WTC11 (cell line): ENCODE measurements around the gene MSH3. TPM values are rescaled to one million over a fixed set of nuclear protein-coding genes. Genes with fewer than 3 reads are reported as not detected.
A peak's percentile ranks its signal among the peaks of the same experiment; 100 is the strongest.

ENCODE experiments used
- ATAC-seq: fragments of 200-7000 bp; cut with Tn5 transposase; 2 replicates; pipeline ENCODE4 v1.10.0; 2021; ENCODE audit warnings: mild to moderate bottlenecking, moderate library complexity
- CTCF ChIA-PET: fragments of 300-600 bp; sonication (Branson Sonifier 250); formaldehyde crosslinking; loops from one replicate; lab custom pipeline; 2021; ENCODE audit warnings: antibody characterized with exemption; lab: Charles Lee
- POLR2A ChIA-PET: fragments of 350-600 bp; sonication (Branson Sonifier 250); formaldehyde crosslinking; loops from one replicate; lab custom pipeline; 2021; ENCODE audit warnings: antibody characterized with exemption; lab: Charles Lee
- DNase-seq: peaks from one replicate; pipeline ENCODE4 v3.0.0; 2021; ENCODE audit warnings: low spot score
- H3K27ac Mint-ChIP-seq: 2 replicates; pipeline ENCODE4 v1.8.0; 2021; ENCODE audit warnings: mixed read lengths
- H3K27me3 Mint-ChIP-seq: 2 replicates; pipeline ENCODE4 v1.8.0; 2021; ENCODE audit warnings: low read depth, mild to moderate bottlenecking, moderate library complexity, mixed read lengths
- H3K36me3 Mint-ChIP-seq: 2 replicates; pipeline ENCODE4 v1.8.0; 2021; ENCODE audit warnings: mixed read lengths
- H3K4me1 Mint-ChIP-seq: 2 replicates; pipeline ENCODE4 v1.8.0; 2022; ENCODE audit warnings: mixed read lengths
- H3K4me3 Mint-ChIP-seq: 2 replicates; pipeline ENCODE4 v1.8.0; 2021; ENCODE audit warnings: mild to moderate bottlenecking, moderate library complexity, mixed read lengths
- H3K9me3 Mint-ChIP-seq: 2 replicates; pipeline ENCODE4 v1.8.0; 2021; ENCODE audit warnings: mixed read lengths
- ETV6 ChIP-seq: sonication (generic); formaldehyde crosslinking; IDR thresholded peaks from 2 replicates; pipeline ENCODE4 v1.8.1; 2022; ENCODE audit warnings: mild to moderate bottlenecking, missing genetic modification reagents
- GTF2I ChIP-seq: fragments of 250-450 bp; sonication (Bioruptor Pico); conservative IDR thresholded peaks from 2 replicates; pipeline ENCODE4 v1.4.0; 2021; ENCODE audit warnings: mild to moderate bottlenecking
- OVOL2 ChIP-seq: fragments of 250-450 bp; sonication (Bioruptor Pico); IDR thresholded peaks from 2 replicates; pipeline ENCODE4 v1.9.0; 2021; ENCODE audit warnings: mild to moderate bottlenecking, borderline replicate concordance
- RELA ChIP-seq: sonication (generic); formaldehyde crosslinking; IDR thresholded peaks from 2 replicates; pipeline ENCODE4 v1.8.1; 2022; ENCODE audit warnings: missing genetic modification reagents, mild to moderate bottlenecking, borderline replicate concordance
- RORB ChIP-seq: fragments of 250-450 bp; sonication (Bioruptor Pico); IDR thresholded peaks from 2 replicates; pipeline ENCODE4 v1.9.0; 2021; ENCODE audit warnings: mild to moderate bottlenecking
- TP53 ChIP-seq: sonication (generic); formaldehyde crosslinking; IDR thresholded peaks from 2 replicates; pipeline ENCODE4 v1.8.1; 2023; ENCODE audit warnings: mild to moderate bottlenecking, missing genetic modification reagents
- ZBTB21 ChIP-seq: sonication (generic); formaldehyde crosslinking; IDR thresholded peaks from 2 replicates; pipeline ENCODE4 v1.8.1; 2023; ENCODE audit warnings: mild to moderate bottlenecking, missing genetic modification reagents, borderline replicate concordance
- ZNF416 ChIP-seq: fragments of 250-450 bp; sonication (Bioruptor Pico); IDR thresholded peaks from 2 replicates; pipeline ENCODE4 v1.9.0; 2021; ENCODE audit warnings: mild to moderate bottlenecking, inconsistent platforms
- ZNF423 ChIP-seq: fragments of 250-450 bp; sonication (Bioruptor Pico); IDR thresholded peaks from 2 replicates; pipeline ENCODE4 v2.1.2; 2022; ENCODE audit warnings: mild to moderate bottlenecking, moderate library complexity
- total RNA-seq: library from RNA; stranded (reverse); gene quantifications from 3 replicates; pipeline ENCODE4 v1.2.3, GENCODE V29; 2021
- TF ChIP-seq, protein P1 (sequence below): sonication (generic); formaldehyde crosslinking; IDR thresholded peaks from 2 replicates; pipeline ENCODE4 v1.8.0; 2022; ENCODE audit warnings: mild to moderate bottlenecking, missing genetic modification reagents
- TF ChIP-seq, protein P2 (sequence below): sonication (generic); formaldehyde crosslinking; IDR thresholded peaks from 2 replicates; pipeline ENCODE4 v1.8.0; 2022; ENCODE audit warnings: mild to moderate bottlenecking, missing genetic modification reagents
- TF ChIP-seq, protein P3 (sequence below): sonication (generic); formaldehyde crosslinking; IDR thresholded peaks from 2 replicates; pipeline ENCODE4 v1.8.0; 2022; ENCODE audit warnings: missing genetic modification reagents
- TF ChIP-seq, protein P4 (sequence below): sonication (generic); formaldehyde crosslinking; IDR thresholded peaks from 2 replicates; pipeline ENCODE4 v1.8.0; 2023; ENCODE audit warnings: missing genetic modification reagents, mild to moderate bottlenecking, borderline replicate concordance
- TF ChIP-seq, protein P5 (sequence below): sonication (generic); formaldehyde crosslinking; IDR thresholded peaks from 2 replicates; pipeline ENCODE4 v1.8.1; 2023; ENCODE audit warnings: mild to moderate bottlenecking, missing genetic modification reagents, moderate library complexity

MSH3 gene
- total RNA-seq, 1 experiment from 2014 or later, result 14.6 TPM

DNA sequence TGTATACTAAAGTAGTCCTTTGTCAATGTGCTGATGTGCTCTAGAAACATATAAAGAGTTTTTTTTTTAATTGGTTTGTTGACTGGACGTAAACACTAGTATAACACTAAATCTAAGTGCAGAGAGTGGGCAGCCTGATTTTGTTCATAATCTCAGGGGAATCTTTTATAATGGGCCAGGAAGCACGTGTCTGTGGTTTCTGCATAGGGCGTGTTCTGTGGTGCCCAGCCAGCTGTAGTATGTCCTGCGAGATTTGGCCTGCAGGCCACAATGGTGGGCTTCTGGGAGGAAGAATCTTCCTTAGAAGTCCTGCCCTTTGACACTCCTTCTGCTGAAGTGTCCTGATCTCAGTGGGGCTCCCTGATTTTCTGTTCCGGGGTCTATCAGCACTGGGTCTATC, 49.3 kb downstream of the MSH3 start:
- ChIA-PET POLR2A (no interaction called here), CTCF (interaction anchor here (1.4 kb wide), 1 partner anchor 8 kb away, joined by 5 read pairs; no protein-coding TSS in a partner anchor)
- DNase-seq (no peak), ATAC-seq (no peak; the same call in none of the 2 replicates)
- Mint-ChIP-seq H3K4me1 (peaks cover 29% of the 10 kb centered on the region), H3K27ac (peak overlapping the region; percentile 85)
- TF ChIP-seq RELA (no peak), GTF2I (CRISPR knock-in tag) (no peak), RORB (CRISPR knock-in tag) (no peak), ZBTB21 (CRISPR knock-in tag) (no peak), OVOL2 (CRISPR knock-in tag) (no peak), ZNF423 (CRISPR knock-in tag) (no peak), ZNF416 (CRISPR knock-in tag) (no peak), ETV6 (CRISPR knock-in tag) (no peak), TP53 (no peak)
- TF ChIP-seq, protein P1, sequence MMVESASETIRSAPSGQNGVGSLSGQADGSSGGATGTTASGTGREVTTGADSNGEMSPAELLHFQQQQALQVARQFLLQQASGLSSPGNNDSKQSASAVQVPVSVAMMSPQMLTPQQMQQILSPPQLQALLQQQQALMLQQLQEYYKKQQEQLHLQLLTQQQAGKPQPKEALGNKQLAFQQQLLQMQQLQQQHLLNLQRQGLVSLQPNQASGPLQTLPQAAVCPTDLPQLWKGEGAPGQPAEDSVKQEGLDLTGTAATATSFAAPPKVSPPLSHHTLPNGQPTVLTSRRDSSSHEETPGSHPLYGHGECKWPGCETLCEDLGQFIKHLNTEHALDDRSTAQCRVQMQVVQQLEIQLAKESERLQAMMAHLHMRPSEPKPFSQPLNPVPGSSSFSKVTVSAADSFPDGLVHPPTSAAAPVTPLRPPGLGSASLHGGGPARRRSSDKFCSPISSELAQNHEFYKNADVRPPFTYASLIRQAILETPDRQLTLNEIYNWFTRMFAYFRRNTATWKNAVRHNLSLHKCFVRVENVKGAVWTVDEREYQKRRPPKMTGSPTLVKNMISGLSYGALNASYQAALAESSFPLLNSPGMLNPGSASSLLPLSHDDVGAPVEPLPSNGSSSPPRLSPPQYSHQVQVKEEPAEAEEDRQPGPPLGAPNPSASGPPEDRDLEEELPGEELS, result no peak
- TF ChIP-seq, protein P2, sequence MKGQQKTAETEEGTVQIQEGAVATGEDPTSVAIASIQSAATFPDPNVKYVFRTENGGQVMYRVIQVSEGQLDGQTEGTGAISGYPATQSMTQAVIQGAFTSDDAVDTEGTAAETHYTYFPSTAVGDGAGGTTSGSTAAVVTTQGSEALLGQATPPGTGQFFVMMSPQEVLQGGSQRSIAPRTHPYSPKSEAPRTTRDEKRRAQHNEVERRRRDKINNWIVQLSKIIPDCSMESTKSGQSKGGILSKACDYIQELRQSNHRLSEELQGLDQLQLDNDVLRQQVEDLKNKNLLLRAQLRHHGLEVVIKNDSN, result no peak
- TF ChIP-seq, protein P3, sequence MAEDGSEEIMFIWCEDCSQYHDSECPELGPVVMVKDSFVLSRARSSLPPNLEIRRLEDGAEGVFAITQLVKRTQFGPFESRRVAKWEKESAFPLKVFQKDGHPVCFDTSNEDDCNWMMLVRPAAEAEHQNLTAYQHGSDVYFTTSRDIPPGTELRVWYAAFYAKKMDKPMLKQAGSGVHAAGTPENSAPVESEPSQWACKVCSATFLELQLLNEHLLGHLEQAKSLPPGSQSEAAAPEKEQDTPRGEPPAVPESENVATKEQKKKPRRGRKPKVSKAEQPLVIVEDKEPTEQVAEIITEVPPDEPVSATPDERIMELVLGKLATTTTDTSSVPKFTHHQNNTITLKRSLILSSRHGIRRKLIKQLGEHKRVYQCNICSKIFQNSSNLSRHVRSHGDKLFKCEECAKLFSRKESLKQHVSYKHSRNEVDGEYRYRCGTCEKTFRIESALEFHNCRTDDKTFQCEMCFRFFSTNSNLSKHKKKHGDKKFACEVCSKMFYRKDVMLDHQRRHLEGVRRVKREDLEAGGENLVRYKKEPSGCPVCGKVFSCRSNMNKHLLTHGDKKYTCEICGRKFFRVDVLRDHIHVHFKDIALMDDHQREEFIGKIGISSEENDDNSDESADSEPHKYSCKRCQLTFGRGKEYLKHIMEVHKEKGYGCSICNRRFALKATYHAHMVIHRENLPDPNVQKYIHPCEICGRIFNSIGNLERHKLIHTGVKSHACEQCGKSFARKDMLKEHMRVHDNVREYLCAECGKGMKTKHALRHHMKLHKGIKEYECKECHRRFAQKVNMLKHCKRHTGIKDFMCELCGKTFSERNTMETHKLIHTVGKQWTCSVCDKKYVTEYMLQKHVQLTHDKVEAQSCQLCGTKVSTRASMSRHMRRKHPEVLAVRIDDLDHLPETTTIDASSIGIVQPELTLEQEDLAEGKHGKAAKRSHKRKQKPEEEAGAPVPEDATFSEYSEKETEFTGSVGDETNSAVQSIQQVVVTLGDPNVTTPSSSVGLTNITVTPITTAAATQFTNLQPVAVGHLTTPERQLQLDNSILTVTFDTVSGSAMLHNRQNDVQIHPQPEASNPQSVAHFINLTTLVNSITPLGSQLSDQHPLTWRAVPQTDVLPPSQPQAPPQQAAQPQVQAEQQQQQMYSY (CRISPR knock-in tag), result no peak
- TF ChIP-seq, protein P4, sequence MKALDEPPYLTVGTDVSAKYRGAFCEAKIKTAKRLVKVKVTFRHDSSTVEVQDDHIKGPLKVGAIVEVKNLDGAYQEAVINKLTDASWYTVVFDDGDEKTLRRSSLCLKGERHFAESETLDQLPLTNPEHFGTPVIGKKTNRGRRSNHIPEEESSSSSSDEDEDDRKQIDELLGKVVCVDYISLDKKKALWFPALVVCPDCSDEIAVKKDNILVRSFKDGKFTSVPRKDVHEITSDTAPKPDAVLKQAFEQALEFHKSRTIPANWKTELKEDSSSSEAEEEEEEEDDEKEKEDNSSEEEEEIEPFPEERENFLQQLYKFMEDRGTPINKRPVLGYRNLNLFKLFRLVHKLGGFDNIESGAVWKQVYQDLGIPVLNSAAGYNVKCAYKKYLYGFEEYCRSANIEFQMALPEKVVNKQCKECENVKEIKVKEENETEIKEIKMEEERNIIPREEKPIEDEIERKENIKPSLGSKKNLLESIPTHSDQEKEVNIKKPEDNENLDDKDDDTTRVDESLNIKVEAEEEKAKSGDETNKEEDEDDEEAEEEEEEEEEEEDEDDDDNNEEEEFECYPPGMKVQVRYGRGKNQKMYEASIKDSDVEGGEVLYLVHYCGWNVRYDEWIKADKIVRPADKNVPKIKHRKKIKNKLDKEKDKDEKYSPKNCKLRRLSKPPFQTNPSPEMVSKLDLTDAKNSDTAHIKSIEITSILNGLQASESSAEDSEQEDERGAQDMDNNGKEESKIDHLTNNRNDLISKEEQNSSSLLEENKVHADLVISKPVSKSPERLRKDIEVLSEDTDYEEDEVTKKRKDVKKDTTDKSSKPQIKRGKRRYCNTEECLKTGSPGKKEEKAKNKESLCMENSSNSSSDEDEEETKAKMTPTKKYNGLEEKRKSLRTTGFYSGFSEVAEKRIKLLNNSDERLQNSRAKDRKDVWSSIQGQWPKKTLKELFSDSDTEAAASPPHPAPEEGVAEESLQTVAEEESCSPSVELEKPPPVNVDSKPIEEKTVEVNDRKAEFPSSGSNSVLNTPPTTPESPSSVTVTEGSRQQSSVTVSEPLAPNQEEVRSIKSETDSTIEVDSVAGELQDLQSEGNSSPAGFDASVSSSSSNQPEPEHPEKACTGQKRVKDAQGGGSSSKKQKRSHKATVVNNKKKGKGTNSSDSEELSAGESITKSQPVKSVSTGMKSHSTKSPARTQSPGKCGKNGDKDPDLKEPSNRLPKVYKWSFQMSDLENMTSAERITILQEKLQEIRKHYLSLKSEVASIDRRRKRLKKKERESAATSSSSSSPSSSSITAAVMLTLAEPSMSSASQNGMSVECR (CRISPR knock-in tag), result no peak
- TF ChIP-seq, protein P5, sequence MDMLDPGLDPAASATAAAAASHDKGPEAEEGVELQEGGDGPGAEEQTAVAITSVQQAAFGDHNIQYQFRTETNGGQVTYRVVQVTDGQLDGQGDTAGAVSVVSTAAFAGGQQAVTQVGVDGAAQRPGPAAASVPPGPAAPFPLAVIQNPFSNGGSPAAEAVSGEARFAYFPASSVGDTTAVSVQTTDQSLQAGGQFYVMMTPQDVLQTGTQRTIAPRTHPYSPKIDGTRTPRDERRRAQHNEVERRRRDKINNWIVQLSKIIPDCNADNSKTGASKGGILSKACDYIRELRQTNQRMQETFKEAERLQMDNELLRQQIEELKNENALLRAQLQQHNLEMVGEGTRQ (CRISPR knock-in tag), result no peak
- TF ChIP-seq, all 79 proteins: peak for 0
- Mint-ChIP-seq H3K36me3 (peaks cover 11% of the 10 kb centered on the region; the same call in 1 of the 2 replicates), H3K4me3 (no peak overlapping the region), H3K27me3 (no peaks in the 10 kb centered on the region), H3K9me3 (peaks cover 9% of the 10 kb centered on the region)

DNA sequence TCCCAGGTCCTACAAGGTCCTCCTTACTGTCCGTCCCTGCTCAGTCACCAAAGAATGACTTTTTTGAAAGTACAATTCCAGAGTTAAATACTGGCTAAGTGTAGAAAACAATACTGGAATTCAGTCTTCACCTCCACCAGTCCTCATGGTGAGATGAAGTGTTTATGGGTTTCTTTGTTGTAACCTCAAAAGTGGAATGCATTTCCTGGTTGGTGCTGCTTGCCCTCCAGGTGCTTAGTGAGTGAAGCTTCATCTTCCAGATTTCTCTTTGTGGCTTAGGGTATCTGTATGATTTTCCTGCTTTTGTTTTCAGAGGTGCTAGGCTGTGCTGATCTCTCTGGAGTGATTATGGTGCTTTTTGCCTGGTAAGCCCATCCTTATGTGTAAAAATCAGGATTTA, 49.8 kb downstream of the MSH3 start:
- ChIA-PET POLR2A (no interaction called here), CTCF (no interaction called here)
- Mint-ChIP-seq H3K36me3 (peaks cover 11% of the 10 kb centered on the region; the same call in 1 of the 2 replicates), H3K27me3 (no peaks in the 10 kb centered on the region), H3K9me3 (peaks cover 9% of the 10 kb centered on the region), H3K4me3 (no peak overlapping the region), H3K27ac (peak overlapping the region; percentile 85), H3K4me1 (peaks cover 29% of the 10 kb centered on the region)
- DNase-seq (no peak), ATAC-seq (peak; percentile 73)
- TF ChIP-seq, protein P3 (CRISPR knock-in tag), result no peak
